ENCODE measurements around the gene CARHSP1. TPM values are rescaled to one million over a fixed set of nuclear protein-coding genes. Genes with fewer than 3 reads are reported as not detected.

The CARHSP1 gene
- total RNA-seq, 2 experiments from 2014 or later: 25.5 to 27.8 TPM

DNA sequence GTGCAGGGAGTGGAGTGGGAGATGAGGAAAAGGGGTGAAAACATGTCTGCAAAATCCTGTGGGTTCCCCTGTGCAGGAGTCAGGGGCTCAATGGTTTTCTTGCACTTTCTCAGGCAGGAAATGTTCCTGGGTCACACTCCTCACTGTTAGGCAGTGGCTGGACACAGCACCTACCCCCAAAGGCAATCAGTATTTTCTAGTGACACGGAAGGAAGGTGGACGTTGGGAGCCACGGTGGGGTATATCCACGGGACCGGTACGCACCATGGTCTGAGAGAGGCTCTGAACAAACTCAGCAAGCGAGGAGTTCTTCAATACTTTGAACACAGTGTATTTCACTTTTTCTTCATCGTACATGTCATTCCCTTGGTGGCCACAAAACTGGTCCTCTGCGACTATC lies 34.2 kb upstream of the CARHSP1 start:
- H3K27me3 Mint-ChIP-seq: no peaks in the 10 kb centered on the region
- ATAC-seq (ENCODE audit: poor library complexity) (no peak), DNase-seq (no peak)
- no peak overlapping the region for H3K4me3 Mint-ChIP-seq
- H3K36me3 Mint-ChIP-seq (ENCODE audit: low read depth): peaks cover 97% of the 10 kb centered on the region
- TF ChIP-seq, protein P1, sequence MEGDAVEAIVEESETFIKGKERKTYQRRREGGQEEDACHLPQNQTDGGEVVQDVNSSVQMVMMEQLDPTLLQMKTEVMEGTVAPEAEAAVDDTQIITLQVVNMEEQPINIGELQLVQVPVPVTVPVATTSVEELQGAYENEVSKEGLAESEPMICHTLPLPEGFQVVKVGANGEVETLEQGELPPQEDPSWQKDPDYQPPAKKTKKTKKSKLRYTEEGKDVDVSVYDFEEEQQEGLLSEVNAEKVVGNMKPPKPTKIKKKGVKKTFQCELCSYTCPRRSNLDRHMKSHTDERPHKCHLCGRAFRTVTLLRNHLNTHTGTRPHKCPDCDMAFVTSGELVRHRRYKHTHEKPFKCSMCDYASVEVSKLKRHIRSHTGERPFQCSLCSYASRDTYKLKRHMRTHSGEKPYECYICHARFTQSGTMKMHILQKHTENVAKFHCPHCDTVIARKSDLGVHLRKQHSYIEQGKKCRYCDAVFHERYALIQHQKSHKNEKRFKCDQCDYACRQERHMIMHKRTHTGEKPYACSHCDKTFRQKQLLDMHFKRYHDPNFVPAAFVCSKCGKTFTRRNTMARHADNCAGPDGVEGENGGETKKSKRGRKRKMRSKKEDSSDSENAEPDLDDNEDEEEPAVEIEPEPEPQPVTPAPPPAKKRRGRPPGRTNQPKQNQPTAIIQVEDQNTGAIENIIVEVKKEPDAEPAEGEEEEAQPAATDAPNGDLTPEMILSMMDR (IDR thresholded peaks at IDR 0.05): no peak
- POLR2A ChIA-PET: no interaction called here
- H3K36me3 ChIP-seq (ENCODE audit: insufficient read depth, low read length): peaks cover 99% of the 10 kb centered on the region
- CTCF ChIA-PET: interaction anchor here (0.8 kb wide), 1 partner anchor 106 kb away, joined by 3 read pairs; no protein-coding TSS in a partner anchor
- no peaks in the 10 kb centered on the region for H3K4me1 ChIP-seq (ENCODE audit: insufficient read depth, low read length)
- intact Hi-C loops (cut with DNase I, micrococcal nuclease): loop anchor here in 1 of 2 experiments (10.0 kb wide), 1 partner anchor 232 kb away; no protein-coding TSS in a partner anchor
- H3K9me3 Mint-ChIP-seq: no peaks in the 10 kb centered on the region
- H3K27me3 ChIP-seq (ENCODE audit: control insufficient read depth in 1 of 2, insufficient read depth in 2 of 2, low read length in 2 of 2): no peaks in the 10 kb centered on the region
- no peaks in the 10 kb centered on the region for H3K4me1 Mint-ChIP-seq (ENCODE audit: low read depth)
- no peak overlapping the region for H3K27ac Mint-ChIP-seq
- no peaks in the 10 kb centered on the region for H3K9me3 ChIP-seq (ENCODE audit: control insufficient read depth in 1 of 2, insufficient read depth in 1 of 2, low read length in 2 of 2)
- H3K4me3 ChIP-seq (ENCODE audit: low read length): no peak overlapping the region
- H3K27ac ChIP-seq (ENCODE audit: low read depth in 1 of 2, low read length in 2 of 2): no peak overlapping the region

DNA sequence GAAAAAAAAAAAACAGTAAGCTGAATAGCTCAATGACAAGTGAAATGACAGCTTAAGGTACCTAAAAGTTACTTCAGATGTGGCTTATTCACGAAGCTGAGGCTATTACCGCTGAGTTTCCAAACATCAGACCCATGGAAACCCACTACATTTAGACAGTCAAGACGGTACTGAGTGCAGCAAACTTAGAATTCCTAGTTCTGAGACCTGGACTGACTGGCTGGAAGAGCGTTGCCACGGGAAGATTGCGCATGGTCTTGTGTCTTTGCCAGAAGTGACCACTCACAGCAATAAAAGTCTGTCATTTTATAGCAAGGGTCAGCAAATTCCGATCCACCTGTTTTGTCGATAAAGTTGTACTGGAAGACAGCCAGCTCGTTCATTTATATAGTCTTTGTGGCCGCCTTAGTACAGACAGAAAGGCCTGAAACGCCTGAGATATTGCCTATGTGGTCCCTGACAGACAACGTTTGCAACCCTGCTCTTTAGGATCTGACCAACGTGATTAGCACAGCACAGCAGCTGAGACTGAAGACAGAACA lies 32.6 kb upstream of the CARHSP1 start:
- TF ChIP-seq, protein P1 (IDR thresholded peaks at IDR 0.05): no peak
- Mint-ChIP-seq H3K36me3 (ENCODE audit: low read depth) (peaks cover 98% of the 10 kb centered on the region), H3K4me1 (ENCODE audit: low read depth) (no peaks in the 10 kb centered on the region), H3K4me3 (no peak overlapping the region), H3K27ac (peak overlapping the region; percentile 24), H3K27me3 (no peaks in the 10 kb centered on the region), H3K9me3 (no peaks in the 10 kb centered on the region)
- Histone ChIP-seq H3K4me3 (ENCODE audit: low read length) (no peak overlapping the region), H3K27ac (ENCODE audit: low read depth in 1 of 2, low read length in 2 of 2) (no peak overlapping the region), H3K36me3 (ENCODE audit: insufficient read depth, low read length) (peaks cover 98% of the 10 kb centered on the region), H3K4me1 (ENCODE audit: insufficient read depth, low read length) (no peaks in the 10 kb centered on the region), H3K27me3 (ENCODE audit: control insufficient read depth in 1 of 2, insufficient read depth in 2 of 2, low read length in 2 of 2) (no peaks in the 10 kb centered on the region), H3K9me3 (ENCODE audit: control insufficient read depth in 1 of 2, insufficient read depth in 1 of 2, low read length in 2 of 2) (no peaks in the 10 kb centered on the region)
- POLR2A ChIA-PET: no interaction called here
- ATAC-seq (ENCODE audit: poor library complexity) (no peak), DNase-seq (no peak)
- CTCF ChIA-PET: interaction anchor here (1.1 kb wide), 1 partner anchor 107 kb away, joined by 3 read pairs; no protein-coding TSS in a partner anchor
- intact Hi-C loops (cut with DNase I, micrococcal nuclease): loop anchor here in 1 of 2 experiments (10.0 kb wide), 1 partner anchor 233 kb away; no protein-coding TSS in a partner anchor

DNA sequence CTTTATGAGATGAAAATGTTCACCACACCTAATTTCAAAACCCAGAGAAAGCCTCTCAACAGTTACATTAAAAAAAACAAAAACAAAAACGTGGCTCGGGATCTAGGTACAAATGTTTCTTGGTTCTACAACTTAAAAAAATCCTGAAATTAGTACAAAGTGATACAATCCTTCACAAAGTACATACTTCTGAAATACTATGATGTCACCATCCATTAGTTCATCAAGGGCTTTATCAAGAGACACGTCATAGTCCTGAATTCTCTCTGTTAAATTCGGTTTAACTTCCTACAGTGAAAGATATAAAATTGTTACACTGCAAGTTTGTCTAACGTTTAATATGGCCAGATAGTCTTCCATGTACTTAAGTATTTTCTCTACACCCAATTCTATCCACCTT lies 31.5 kb upstream of the CARHSP1 start:
- CTCF ChIA-PET: interaction anchor here (0.9 to 1.3 kb wide), 2 partner anchors 25 to 108 kb away, joined by 3 read pairs; no protein-coding TSS in a partner anchor
- no peaks in the 10 kb centered on the region for H3K4me1 ChIP-seq (ENCODE audit: insufficient read depth, low read length)
- POLR2A ChIA-PET: interaction anchor here (0.7 kb wide), 1 partner anchor 39 kb away, joined by 3 read pairs; no protein-coding TSS in a partner anchor
- Mint-ChIP-seq H3K27me3 (no peaks in the 10 kb centered on the region), H3K4me3 (no peak overlapping the region), H3K27ac (no peak overlapping the region), H3K4me1 (ENCODE audit: low read depth) (no peaks in the 10 kb centered on the region), H3K9me3 (no peaks in the 10 kb centered on the region), H3K36me3 (ENCODE audit: low read depth) (peaks cover 97% of the 10 kb centered on the region)
- TF ChIP-seq, protein P1 (IDR thresholded peaks at IDR 0.05): no peak
- peaks cover 97% of the 10 kb centered on the region for H3K36me3 ChIP-seq (ENCODE audit: insufficient read depth, low read length)
- H3K4me3 ChIP-seq (ENCODE audit: low read length): no peak overlapping the region
- H3K27me3 ChIP-seq (ENCODE audit: control insufficient read depth in 1 of 2, insufficient read depth in 2 of 2, low read length in 2 of 2): no peaks in the 10 kb centered on the region
- no peaks in the 10 kb centered on the region for H3K9me3 ChIP-seq (ENCODE audit: control insufficient read depth in 1 of 2, insufficient read depth in 1 of 2, low read length in 2 of 2)
- no peak overlapping the region for H3K27ac ChIP-seq (ENCODE audit: low read depth in 1 of 2, low read length in 2 of 2)
- intact Hi-C loops (cut with DNase I, micrococcal nuclease): loop anchor here in 1 of 2 experiments (10.0 kb wide), 1 partner anchor 234 kb away; no protein-coding TSS in a partner anchor
- ATAC-seq (ENCODE audit: poor library complexity): no peak
- DNase-seq: no peak
